Natural killer cell (primary cell): Measurements from ENCODE around the gene SLC22A23. TPM values are rescaled to one million over a fixed set of nuclear protein-coding genes. Genes with fewer than 3 reads are reported as not detected.

ENCODE experiments used
- ATAC-seq, 3 donors: fragments of 150-1000 bp in 2 of 3; fragments of 200-7000 bp in 1 of 3; cut with Tn5 transposase; 1 replicate in 1 of 3; 2 replicates in 2 of 3; pipeline ENCODE4 v1.10.0; 2021; ENCODE audit warnings: mild to moderate bottlenecking in 2 of 3, moderate library complexity in 2 of 3
- DNase-seq, 2 donors: peaks; one replicate each; pipeline versions ENCODE4 v3.0.0 to v3.0.0-alpha.2; 2013 to 2021; ENCODE audit warnings: mixed read lengths in 1 of 2
- H3K27ac ChIP-seq: one replicate; pipeline ENCODE4 v1.5.1; 2013; ENCODE audit warnings: mild to moderate bottlenecking, low read length
- H3K27me3 ChIP-seq: one replicate; pipeline ENCODE4 v1.6.1; 2013; ENCODE audit warnings: low read length; ENCODE audit not compliant: control insufficient read depth, insufficient read depth
- H3K36me3 ChIP-seq: one replicate; pipeline ENCODE4 v1.6.1; 2013; ENCODE audit warnings: low read length; ENCODE audit not compliant: control insufficient read depth, insufficient read depth
- H3K4me1 ChIP-seq: one replicate; pipeline ENCODE4 v1.6.1; 2013; ENCODE audit warnings: low read length; ENCODE audit not compliant: control insufficient read depth, insufficient read depth
- H3K4me3 ChIP-seq: one replicate; pipeline ENCODE4 v1.5.1; 2013; ENCODE audit warnings: low read length
- H3K9me3 ChIP-seq: one replicate; pipeline ENCODE4 v1.6.1; 2013; ENCODE audit warnings: low read length; ENCODE audit not compliant: control insufficient read depth, insufficient read depth
- H3K27ac Mint-ChIP-seq, 2 donors: one replicate each; pipeline ENCODE4 v1.8.0; 2022; ENCODE audit warnings: mild to moderate bottlenecking in 2 of 2, mixed read lengths in 2 of 2, moderate library complexity in 1 of 2
- H3K27me3 Mint-ChIP-seq, 2 donors: one replicate each; pipeline ENCODE4 v1.8.0; 2022; ENCODE audit warnings: low read depth in 2 of 2, mixed read lengths in 2 of 2
- H3K36me3 Mint-ChIP-seq: one replicate; pipeline ENCODE4 v1.8.0; 2022; ENCODE audit warnings: mixed read lengths
- H3K4me1 Mint-ChIP-seq, 2 donors: one replicate each; pipeline ENCODE4 v1.8.0; 2022; ENCODE audit warnings: mixed read lengths in 2 of 2
- H3K4me3 Mint-ChIP-seq: one replicate; pipeline ENCODE4 v1.8.0; 2022; ENCODE audit warnings: mild to moderate bottlenecking, moderate library complexity, mixed read lengths
- H3K9me3 Mint-ChIP-seq, 2 donors: one replicate each; pipeline ENCODE4 v1.8.0; 2022; ENCODE audit warnings: mixed read lengths in 2 of 2
- CTCF ChIP-seq: fragments of 200-600 bp; IDR thresholded peaks from one replicate; pipeline ENCODE4 v1.8.0; 2022; ENCODE audit warnings: antibody characterized with exemption
- WGBS: methylation state at CpG from one replicate; pipeline ENCODE4 v1.1.7; 2013; ENCODE audit warnings: missing lambda C conversion rate; ENCODE audit not compliant: insufficient coverage; 5-methylcytosine and 5-hydroxymethylcytosine counted together
- intact Hi-C: fragments of 100-400 bp; cut with micrococcal nuclease; formaldehyde crosslinking; loops from one replicate; pipeline ENCODE4 v1.14.2; 2022
- total RNA-seq, 4 donors: library from RNA; stranded (reverse); fragments of 120-200 nt in 1 of 4; gene quantifications; one replicate each; pipeline versions ENCODE4 v1.2.3 to v1.2.4, GENCODE V29; 2013 to 2022

SLC22A23 gene
- total RNA-seq, 3 donors from 2014 or later (not counting 1 experiment from before 2014, with no cell fraction given) = 0.24 to 0.79 (median 0.38) TPM

GRCh38 chr6:3426927-3427686, 29.7 kb downstream of the SLC22A23 start:
- no peak for ATAC-seq
- DNase-seq = no peak
- no peaks in the 10 kb centered on the region for H3K4me1 Mint-ChIP-seq
- 75% methylated on average over 20 of the region's 20 CpGs for WGBS
- no peaks in the 10 kb centered on the region for H3K27me3 ChIP-seq
- H3K27ac ChIP-seq = no peak overlapping the region
- no peaks in the 10 kb centered on the region for H3K4me1 ChIP-seq
- H3K9me3 Mint-ChIP-seq = no peaks in the 10 kb centered on the region
- no peaks in the 10 kb centered on the region for H3K9me3 ChIP-seq
- no peak overlapping the region for H3K4me3 ChIP-seq
- intact Hi-C loops = no loop called here
- H3K4me3 Mint-ChIP-seq = no peak overlapping the region
- H3K36me3 ChIP-seq = no peaks in the 10 kb centered on the region
- H3K27me3 Mint-ChIP-seq = peaks cover 25 to 43% of the 10 kb centered on the region in 2 donors
- no peaks in the 10 kb centered on the region for H3K36me3 Mint-ChIP-seq
- no peak overlapping the region for H3K27ac Mint-ChIP-seq
- no peak for TF ChIP-seq CTCF

GRCh38 chr6:3426091-3426926, 30.5 kb downstream of the SLC22A23 start:
- WGBS = 84% methylated on average over 3 of the region's 3 CpGs
- Histone ChIP-seq H3K4me3 (no peak overlapping the region), H3K36me3 (no peaks in the 10 kb centered on the region), H3K27ac (no peak overlapping the region), H3K9me3 (no peaks in the 10 kb centered on the region), H3K27me3 (no peaks in the 10 kb centered on the region), H3K4me1 (no peaks in the 10 kb centered on the region)
- ATAC-seq (no peak), DNase-seq (no peak)
- Mint-ChIP-seq H3K27me3 (peaks cover 23 to 51% of the 10 kb centered on the region in 2 donors), H3K9me3 (no peaks in the 10 kb centered on the region), H3K36me3 (no peaks in the 10 kb centered on the region), H3K4me1 (no peaks in the 10 kb centered on the region), H3K27ac (no peak overlapping the region), H3K4me3 (no peak overlapping the region)
- no peak for TF ChIP-seq CTCF
- intact Hi-C loops = no loop called here

GRCh38 chr6:3425574-3425973, 31.3 kb downstream of the SLC22A23 start:
- WGBS = no CpG with 5 or more reads among the region's 2 CpGs
- ATAC-seq (no peak), DNase-seq (no peak)
- no peaks in the 10 kb centered on the region for H3K9me3 Mint-ChIP-seq
- H3K4me3 Mint-ChIP-seq = no peak overlapping the region
- H3K27me3 ChIP-seq = no peaks in the 10 kb centered on the region
- no peaks in the 10 kb centered on the region for H3K9me3 ChIP-seq
- no peaks in the 10 kb centered on the region for H3K36me3 Mint-ChIP-seq
- no peak for TF ChIP-seq CTCF
- H3K27ac ChIP-seq = no peak overlapping the region
- H3K36me3 ChIP-seq = no peaks in the 10 kb centered on the region
- no peak overlapping the region for H3K27ac Mint-ChIP-seq
- H3K4me1 ChIP-seq = no peaks in the 10 kb centered on the region
- intact Hi-C loops = no loop called here
- no peaks in the 10 kb centered on the region for H3K4me1 Mint-ChIP-seq
- peaks cover 26 to 55% of the 10 kb centered on the region in 2 donors for H3K27me3 Mint-ChIP-seq
- no peak overlapping the region for H3K4me3 ChIP-seq
